ENCODE measurements around the gene DLGAP1.

Gene DLGAP1

DNA sequence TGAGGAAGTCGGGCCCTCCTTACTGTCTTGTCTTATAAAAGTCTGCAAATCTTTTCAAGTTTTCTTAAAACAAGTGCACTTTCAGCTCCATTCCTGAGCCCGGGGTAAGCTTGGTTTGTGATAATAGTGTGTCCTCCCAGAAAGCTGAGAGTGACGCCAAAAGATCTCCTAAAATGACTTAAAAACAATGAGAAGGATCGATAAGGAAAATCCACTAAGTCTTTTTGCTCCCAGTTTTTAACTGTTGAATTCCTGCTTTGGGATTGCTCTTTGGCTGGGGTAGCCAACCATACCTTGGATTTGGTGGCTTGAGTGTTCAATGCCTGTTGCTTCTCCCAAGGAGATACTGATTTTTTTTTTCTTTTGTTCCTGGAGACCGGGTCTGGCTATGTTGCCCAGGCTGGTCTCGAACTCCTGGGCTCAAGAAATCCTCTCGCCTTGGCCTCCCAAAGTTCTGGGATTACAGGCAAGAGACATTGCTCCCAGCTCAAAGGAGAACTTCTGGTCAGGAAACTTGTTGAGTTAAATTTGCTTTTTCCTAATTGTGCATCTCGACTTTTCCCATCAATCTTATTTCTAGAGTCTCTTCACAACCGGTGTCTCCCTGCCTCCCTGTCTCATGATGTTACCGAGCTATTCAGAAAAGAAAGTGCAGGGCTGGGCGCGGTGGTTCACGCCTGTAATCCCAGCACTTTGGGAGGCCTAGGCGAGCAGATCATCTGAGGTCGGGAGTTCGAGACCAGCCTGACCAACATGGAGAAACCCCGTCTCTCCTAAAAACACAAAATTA, 1002.2 kb downstream of the DLGAP1 start:
- peak; percentile 14 for DNase-seq

DNA sequence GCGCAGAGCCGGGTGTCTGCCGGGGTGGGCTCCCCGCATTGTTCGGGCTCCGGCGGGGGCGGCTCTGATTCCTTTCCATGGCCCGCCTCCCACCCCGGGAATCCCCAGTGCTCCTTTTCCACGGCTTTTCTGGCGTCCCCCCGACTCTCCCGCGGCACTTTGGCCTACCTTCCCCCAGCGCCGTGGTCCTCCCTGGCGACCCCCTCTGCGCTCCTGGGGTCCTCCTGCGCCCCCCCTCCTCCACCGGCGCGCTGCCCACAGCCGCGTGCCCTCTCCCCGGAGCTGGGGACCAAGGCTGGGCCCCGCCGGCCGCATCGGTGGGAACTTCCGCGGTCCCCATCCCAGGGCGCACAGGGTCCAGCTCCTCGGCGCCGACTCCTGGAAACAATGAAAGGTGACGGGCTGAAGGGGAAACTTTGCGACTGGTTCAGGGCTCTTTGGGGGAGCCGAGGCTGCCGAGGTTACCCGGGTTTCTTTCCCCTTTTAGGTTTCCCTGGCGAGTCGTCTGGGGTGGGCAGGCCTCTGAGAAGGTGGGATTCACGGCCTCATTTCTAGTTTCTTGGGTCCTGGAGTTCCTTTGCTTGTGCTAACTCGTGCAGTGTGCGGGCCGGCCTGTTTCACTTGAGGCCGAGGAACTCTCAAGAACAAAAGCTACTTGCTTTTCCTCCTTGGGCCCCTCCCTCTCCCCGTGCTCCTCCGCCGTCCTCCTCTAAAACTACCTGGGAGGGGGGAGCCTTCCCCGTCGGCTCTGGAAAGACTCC, 1002.9 kb downstream of the DLGAP1 start:
- peak; percentile 49 for DNase-seq

DNA sequence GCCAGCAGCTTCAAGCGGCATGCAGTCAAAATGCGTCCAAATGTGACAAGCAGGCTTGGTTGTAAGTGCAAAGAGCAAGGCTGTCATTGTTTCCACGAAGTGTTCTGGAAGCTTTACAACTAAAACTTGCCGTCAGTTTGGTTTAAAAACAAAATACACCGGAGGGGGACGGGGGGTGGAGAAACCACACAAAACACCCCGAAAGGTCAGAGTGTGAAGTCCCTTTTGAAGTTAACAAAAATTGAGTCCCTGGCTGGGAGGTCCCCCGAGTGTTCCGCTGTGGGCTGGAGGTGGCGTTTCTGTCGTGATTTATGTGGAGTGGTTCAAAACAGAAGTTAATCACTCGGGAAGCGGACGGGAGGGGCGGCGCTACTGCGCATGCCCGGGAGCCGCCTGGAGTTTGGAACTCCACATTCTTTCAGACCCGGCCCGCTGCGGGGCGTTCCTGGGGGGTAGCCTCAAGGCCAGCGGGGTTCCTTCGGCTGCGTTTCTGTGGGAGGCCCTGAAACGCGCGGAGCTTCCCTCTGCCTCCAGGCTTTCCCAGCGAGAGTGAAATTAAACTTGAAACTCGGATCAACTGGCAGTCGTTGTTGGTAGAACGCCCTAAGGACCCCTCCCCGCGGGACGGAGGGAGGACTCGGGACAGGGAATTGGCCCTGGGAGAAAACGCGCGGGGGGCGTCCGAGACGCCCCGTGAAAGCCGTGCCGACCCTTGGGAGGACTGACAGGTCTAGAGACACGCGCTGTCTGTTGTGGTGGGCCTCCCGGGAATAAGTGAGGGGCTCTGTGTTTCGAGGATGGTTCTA, 1003.7 kb downstream of the DLGAP1 start:
- peak; percentile 92 for DNase-seq

DNA sequence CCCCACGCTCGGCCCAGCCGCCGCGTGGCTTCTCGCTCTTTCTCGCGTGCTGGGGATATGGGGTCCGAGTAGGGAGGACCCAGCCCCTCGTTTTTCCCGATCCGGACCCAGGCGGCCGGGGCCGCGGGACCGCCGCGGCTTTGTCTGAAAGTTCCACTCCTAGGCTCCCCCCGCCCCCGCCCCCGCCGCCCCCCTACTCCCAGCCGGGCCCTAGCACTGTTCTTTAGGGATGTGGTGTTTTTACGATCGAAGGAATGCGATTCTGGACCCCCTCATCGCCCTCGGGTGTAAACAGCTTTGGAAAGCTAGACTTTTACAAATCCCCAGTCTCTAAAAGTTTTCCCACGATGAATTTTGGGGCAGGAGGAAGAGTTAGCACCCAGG, 1004.3 kb downstream of the DLGAP1 start:
- no peak for DNase-seq

DNA sequence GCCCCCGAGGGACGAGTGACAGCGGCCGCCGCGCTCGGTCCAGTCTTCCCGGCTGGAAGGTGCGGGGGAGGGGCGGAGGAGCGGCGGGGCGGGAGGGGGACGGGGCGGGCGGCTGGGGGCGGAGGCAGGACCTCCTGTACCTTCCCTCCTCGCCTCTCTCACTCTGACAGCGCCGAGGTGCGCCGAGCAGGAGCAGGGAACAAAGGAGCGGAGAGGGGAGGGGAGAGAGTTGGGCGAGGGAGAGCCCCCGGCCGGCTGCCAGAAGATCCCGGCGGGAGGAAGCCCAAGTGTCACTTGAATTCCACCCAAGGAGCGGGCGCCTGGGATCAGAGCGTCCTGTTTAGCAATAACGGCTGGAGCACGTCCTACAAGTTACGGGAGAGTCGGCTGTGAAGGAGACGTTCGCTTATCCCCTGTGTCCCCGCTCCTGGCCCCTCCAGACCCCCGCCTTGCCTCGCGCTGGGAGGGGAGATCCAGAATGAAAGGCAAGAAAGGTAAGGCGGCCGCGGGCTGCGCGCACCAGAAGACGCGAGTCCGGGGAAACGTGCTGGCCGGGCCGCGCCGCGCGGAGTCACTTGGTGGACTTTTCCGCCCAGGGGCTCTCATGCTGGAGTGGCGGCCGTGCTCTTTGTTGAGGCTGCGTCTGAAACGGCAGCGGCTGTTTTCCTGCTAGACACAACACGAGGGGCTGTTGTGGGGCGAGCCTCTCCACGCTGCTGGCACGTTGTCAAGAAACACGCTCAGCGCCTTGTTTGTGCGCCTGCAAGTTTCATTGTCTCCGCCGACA, 1004.9 kb downstream of the DLGAP1 start, which contains the start of gene TGIF1:
Gene TGIF1 (plus strand): TSS at position 161 of the 787 bp plus-strand sequence. CDS start 318 bp downstream, at position 479.
- peak; percentile 68 for DNase-seq

DNA sequence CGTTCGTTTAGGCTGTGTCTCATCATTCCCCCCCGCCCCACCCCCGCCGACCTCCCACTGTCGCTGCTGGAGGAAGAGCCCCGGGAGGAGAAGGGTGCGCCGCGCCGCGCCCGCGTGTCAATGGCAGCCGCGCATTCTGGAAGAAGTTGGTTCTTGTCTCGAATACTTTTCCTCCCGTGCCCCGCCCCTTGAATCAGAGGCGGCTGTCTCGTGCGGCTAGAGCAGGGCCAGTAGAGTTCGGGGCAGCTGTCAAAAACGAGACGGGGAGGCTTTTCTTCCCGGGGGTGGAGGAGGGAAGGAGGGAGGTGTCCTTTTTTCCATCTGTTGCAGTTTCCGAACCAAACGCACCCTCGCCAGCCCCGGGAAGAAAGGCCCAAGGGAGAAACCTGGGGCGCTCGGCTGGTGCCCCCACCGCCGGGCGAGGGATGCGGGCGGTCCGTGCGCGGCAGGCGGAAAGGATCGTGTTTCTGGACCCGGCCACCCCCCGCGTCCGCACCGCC, 1005.5 kb downstream of the DLGAP1 start:
- peak; percentile 83 for DNase-seq

DNA sequence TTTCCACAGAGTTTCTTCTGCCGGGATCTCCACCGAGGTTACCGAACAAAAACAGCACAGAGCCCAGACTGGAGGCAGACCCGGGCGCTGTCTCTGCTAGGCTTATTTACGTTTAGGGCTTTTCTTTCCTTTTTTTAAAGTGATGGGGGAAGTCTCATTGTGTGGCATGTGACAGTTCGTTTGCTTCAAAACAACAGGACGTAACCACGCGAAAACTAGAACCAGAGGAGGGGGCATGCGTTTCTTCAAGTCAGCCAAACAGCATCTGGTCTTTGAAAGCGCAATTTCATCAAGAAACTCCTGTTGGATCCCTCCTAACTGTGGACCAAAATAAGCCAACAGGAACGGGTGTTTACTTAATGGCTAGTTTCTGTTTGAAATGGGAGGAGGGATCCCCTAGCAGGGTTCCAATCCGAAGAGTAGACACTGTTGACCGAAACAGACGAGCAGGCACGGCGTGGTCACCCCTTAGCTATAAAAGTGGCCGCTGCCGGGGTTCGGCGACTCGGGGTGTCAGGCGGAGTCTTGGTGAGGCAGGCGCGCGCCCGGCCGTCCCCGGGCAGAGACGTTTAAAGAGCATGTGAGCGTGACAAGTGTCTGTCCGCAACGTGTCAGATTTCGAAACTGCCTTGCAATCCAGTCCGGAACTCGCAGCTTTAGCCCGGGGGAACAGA, 1006.1 kb downstream of the DLGAP1 start:
- peak; percentile 48 for DNase-seq

DNA sequence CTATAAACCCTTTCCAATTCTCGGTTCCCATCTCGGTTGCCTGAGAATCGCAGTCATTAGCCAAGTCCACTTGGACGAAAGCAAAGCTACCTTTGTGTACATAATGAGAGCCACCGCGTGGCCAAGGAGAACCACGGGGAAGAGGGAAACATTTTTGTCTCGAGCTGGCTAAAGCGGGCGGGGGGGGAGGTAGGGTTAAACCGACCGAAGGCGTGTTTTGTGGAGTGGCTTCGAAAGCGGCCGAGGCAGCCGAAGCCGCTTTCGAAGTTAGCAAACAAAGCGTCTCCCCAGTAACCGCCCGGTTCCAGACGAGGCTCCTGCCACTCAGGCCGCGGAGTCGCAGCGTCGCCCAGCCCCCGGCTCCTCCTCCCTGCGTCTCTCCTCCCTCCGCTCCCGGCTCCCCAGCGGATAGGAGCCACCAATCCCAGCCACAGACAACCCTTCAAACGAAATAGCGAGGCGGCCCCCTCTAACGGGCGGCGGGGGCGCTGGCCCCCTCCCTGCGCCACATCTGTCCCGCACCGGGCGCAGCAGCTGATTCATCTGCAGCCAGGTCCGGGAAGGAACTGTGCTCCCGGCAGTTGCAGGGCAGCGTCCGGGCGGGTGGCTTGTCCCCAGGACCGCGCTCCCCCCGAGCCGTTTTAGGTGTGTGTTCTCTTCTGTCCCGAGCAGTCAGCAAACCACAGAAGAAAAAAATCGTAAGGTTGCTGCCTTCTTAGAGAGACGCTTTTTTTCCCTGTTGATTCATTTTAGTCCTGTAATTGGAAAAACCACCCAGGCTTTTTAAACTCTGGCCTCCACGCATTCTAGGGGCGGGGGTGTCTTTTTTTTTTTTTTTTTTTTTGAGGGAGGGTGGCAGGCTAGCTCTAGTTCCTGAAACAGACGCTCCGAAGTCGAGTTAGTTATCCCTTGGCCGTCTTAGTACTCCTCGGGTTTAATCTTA, 1006.9 kb downstream of the DLGAP1 start:
- DNase-seq: peak; percentile 91

DNA sequence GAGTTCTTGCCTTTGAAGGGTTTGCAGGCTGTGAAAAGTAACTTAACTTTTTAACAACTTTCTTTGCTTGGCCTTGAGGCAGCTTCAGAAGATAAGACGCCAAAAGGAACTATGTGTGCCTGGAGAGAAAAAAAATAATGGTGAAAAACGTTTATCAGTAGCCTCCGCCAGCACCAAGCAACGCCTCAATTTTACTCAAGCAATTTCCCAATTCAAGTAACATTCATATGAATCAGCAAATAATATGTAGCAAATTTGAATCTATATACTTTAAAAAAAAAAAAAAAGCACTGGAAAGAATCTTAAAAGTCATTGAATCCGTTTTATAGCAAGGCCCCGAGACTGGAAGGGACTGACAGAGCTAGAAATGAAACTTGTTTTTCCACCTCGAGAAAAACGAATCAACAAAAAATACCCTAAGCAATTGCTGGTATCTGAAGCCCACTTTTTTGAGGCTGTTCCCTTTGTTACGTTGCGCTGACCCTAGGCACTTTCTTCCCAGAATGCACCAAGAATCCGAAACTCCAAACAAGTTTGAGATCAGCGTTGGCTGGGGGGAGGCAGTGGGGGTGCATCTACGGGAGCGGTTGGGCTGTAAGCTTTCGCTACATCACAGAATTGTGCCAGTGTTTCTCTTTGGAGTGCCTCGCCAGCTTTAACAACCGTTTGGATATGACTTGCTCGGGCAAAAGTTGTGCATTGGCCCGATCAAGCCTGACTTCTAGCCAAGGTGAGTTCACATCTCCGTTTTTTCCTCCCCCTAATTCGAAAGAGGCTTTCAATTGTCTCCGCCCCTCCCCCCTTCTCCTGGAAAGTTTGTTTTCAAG, 1007.8 kb downstream of the DLGAP1 start:
- no peak for DNase-seq
